Naive B cell (primary cell): Measurements from ENCODE around the gene DHRS7. TPM values are rescaled to one million over a fixed set of nuclear protein-coding genes. Genes with fewer than 3 reads are reported as not detected.

Source experiments
- ATAC-seq, 2 donors: fragments of 150-1000 bp; cut with Tn5 transposase; 2 replicates each; pipeline ENCODE4 v1.10.0; 2021; ENCODE audit warnings: low read depth in 2 of 2, mild to moderate bottlenecking in 2 of 2, moderate library complexity in 2 of 2
- DNase-seq: peaks from one replicate; pipeline ENCODE4 v3.0.0; 2022
- H3K27ac Mint-ChIP-seq, 6 donors: one replicate each; pipeline ENCODE4 v1.8.0; 2020 to 2022; ENCODE audit warnings: mild to moderate bottlenecking in 6 of 6, mixed read lengths in 6 of 6, moderate library complexity in 5 of 6, inconsistent platforms in 2 of 6
- H3K27me3 Mint-ChIP-seq, 3 donors: one replicate each; pipeline ENCODE4 v1.8.0; 2021 to 2022; ENCODE audit warnings: mixed read lengths in 3 of 3, mild to moderate bottlenecking in 1 of 3
- H3K36me3 Mint-ChIP-seq, 2 donors: one replicate each; pipeline ENCODE4 v1.8.0; 2020 to 2022; ENCODE audit warnings: mixed read lengths in 2 of 2, inconsistent platforms in 1 of 2, mild to moderate bottlenecking in 1 of 2
- H3K4me1 Mint-ChIP-seq, 3 donors: one replicate each; pipeline ENCODE4 v1.8.0; 2020 to 2022; ENCODE audit warnings: mixed read lengths in 3 of 3, inconsistent platforms in 1 of 3, mild to moderate bottlenecking in 1 of 3, moderate library complexity in 1 of 3
- H3K4me3 Mint-ChIP-seq, 8 donors: one replicate each; pipeline ENCODE4 v1.8.0; 2020 to 2022; ENCODE audit warnings: mild to moderate bottlenecking in 8 of 8, mixed read lengths in 8 of 8, moderate library complexity in 8 of 8, inconsistent platforms in 2 of 8
- H3K9me3 Mint-ChIP-seq, 7 donors: one replicate each; pipeline ENCODE4 v1.8.0; 2020 to 2022; ENCODE audit warnings: mixed read lengths in 7 of 7, mild to moderate bottlenecking in 5 of 7, inconsistent platforms in 2 of 7, moderate library complexity in 1 of 7
- polyA plus RNA-seq, 6 donors: library from polyadenylated mRNA; unstranded; fragments of 300-500 nt; fragmentation: Illumina TruSeq; gene quantifications; one replicate each; pipeline ENCODE4 v1.2.3, GENCODE V29; 2021; ENCODE audit warnings: low read depth in 6 of 6

Gene DHRS7
- polyA plus RNA-seq, 6 donors from 2014 or later: 111 to 186 (median 139) TPM

DNA sequence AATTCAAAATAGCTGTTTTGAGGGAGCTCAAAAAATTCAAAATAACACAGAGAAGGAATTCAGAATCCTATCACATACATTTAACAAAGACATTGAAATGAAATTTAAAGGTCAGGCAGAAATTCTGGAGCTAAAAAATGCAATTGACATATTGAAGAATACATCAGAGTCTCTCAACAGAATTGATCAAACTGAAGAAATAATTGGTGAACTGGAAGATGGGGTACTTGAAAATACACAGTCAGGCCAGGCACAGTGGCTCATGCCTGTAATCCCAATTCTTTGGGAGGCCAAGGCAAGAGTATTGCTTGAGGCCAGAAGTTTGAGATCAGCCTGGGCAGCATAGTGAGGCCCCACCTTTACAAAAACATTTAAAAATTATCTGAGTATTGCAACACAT lies 34.1 kb upstream of the DHRS7 start:
- H3K4me1 Mint-ChIP-seq: no peaks in the 10 kb centered on the region
- ATAC-seq (no peak), DNase-seq (no peak)
- H3K27me3 Mint-ChIP-seq: peaks cover 18 to 35% (median 26%) of the 10 kb centered on the region in 3 donors
- H3K27ac Mint-ChIP-seq: no peak overlapping the region
- H3K9me3 Mint-ChIP-seq: peaks cover 14 to 37% (median 24%) of the 10 kb centered on the region in 7 donors
- no peak overlapping the region for H3K4me3 Mint-ChIP-seq
- peaks cover 17 to 18% of the 10 kb centered on the region in 2 donors for H3K36me3 Mint-ChIP-seq

DNA sequence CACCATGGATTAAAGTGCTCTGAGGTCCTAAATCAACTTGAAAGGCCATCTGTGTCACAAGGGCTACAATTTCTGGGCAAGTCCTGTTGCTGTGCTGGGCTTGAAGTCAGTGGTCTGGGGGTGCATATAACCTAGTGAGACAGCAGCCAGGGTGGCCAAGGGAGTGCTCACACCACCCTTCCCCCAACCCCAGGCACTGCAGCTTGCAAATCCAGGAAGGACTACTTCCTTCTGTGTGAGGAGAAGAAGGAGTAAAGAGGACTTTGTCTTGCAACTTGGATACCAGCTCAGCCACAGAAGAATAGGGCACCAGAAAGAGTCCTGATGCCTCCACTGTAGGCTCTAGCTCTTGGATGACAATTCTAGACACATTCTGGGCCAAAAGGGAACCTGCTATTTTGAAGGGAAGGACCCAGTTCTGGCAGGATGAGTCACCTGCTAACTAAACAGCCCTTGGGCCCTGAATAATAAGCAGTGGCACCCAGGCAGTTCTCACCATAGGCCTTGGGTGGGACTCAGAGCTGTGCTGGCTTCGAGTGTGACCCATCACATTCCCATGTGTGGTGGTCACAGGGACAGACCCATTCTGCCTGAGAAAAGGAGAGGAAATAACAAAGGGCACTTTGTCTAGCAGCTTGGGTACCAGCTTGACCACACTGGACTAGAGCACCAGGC lies 32.6 kb upstream of the DHRS7 start:
- Mint-ChIP-seq H3K36me3 (peaks cover 17 to 18% of the 10 kb centered on the region in 2 donors), H3K4me1 (no peaks in the 10 kb centered on the region), H3K27ac (no peak overlapping the region), H3K27me3 (peaks cover 13 to 35% (median 31%) of the 10 kb centered on the region in 3 donors), H3K4me3 (no peak overlapping the region), H3K9me3 (peaks cover 14 to 37% (median 26%) of the 10 kb centered on the region in 7 donors)
- DNase-seq (no peak), ATAC-seq (no peak)

DNA sequence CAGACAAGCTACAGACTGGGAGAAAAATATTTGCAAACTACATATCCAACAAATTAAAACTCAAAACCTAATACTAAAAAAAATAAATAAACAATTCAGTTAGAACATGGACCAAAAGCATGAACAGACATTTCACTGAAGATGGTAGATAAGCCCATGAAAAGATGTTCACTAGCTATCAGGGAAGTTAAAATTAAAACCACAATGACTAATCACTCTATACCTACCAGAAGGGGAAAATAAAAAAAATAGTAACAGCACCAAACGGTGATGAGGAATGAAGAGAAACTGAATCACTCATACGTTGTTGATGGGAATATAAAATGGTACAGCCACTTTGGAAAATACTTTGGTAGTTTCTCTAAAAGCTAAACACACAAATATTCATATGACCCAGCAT lies 31.1 kb upstream of the DHRS7 start:
- DNase-seq (no peak), ATAC-seq (no peak)
- Mint-ChIP-seq H3K36me3 (peaks cover 17 to 18% of the 10 kb centered on the region in 2 donors), H3K27ac (peak overlapping the region in 1 of 6 donors; percentile 9), H3K27me3 (peaks cover 10 to 31% (median 29%) of the 10 kb centered on the region in 3 donors), H3K4me3 (no peak overlapping the region), H3K9me3 (peaks cover 13 to 31% (median 24%) of the 10 kb centered on the region in 7 donors), H3K4me1 (no peaks in the 10 kb centered on the region)

DNA sequence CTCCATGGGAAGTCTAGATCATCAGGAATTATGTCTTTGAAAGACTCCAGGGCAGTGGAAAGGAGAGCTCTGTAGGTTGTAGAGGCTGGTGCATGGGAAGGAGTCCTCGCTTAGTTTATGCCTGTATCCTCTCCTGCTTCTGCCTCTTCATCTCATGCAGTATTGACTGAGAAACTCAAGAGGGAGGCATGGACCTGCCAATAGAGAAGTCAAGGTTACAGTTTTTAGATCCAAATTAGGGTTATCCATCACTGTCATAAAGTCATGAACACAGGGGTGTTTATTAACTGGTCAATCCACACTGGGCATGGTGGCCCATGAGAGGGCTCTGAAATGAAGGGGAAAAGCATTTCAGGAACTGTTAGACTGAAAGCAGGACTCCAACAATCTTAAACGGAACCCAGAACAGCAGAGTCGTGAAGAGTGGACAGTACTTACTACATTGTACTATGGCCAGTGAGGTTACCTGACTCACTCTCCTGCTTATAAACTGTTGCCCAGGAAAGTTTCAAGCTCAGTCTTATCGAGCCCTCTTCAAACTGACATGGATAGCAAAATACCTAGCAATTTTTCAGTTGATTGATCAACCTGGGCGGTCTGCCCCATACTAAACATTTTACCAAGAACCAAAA lies 30.1 kb upstream of the DHRS7 start:
- peaks cover 17 to 18% of the 10 kb centered on the region in 2 donors for H3K36me3 Mint-ChIP-seq
- H3K4me3 Mint-ChIP-seq: no peak overlapping the region
- H3K4me1 Mint-ChIP-seq: no peaks in the 10 kb centered on the region
- no peak overlapping the region for H3K27ac Mint-ChIP-seq
- peaks cover 8 to 26% (median 23%) of the 10 kb centered on the region in 3 donors for H3K27me3 Mint-ChIP-seq
- peaks cover 12 to 21% (median 19%) of the 10 kb centered on the region in 7 donors for H3K9me3 Mint-ChIP-seq
- ATAC-seq (peak in 1 of 2 donors; percentile 41), DNase-seq (no peak)

DNA sequence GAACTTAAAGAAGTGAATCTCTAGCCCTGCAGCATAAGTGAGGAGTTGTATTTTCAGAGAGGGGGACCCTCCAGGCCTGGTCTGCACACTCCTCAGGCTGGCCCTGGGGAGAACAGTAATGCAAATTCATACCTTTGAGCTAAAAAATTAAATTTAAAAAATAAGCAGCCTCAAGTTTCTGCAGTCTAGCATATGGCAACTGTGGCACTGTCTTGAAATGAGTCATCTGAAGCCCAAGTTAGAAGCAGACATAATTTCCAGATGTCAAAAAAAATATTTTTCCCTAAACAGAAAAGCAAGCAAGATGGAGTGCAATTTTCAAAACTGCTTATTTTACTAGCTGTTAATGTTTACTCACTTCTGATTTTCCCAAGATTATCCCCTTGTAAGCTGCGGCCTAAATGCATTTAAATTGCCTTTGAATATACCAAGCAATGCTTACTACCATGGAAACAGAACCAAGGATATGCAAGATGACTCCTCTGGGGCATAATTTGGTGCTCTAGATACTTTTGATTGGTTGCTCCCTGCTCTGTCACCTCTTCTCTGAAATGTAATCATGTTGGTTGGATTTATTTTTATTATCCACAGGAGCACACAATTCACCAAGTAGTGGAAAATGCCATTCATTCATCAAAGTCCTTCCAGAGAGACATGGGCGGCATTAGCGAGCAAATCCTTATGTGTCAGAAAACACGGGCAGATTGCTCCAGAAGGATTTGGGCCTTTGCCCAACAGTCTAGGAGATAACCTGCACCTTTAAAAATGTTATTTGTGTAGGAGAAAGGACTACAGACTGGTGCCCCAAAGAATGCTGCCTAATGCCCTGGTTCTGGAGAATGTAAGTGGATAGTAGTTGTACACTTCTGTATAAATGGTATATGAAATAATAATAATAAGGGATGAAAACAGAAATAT lies 25.0 kb upstream of the DHRS7 start:
- H3K9me3 Mint-ChIP-seq: peaks cover 0 to 3% (median 0%) of the 10 kb centered on the region in 7 donors
- no peaks in the 10 kb centered on the region for H3K4me1 Mint-ChIP-seq
- no peak for ATAC-seq
- DNase-seq: no peak
- peaks cover 2 to 9% (median 5%) of the 10 kb centered on the region in 3 donors for H3K27me3 Mint-ChIP-seq
- no peaks in the 10 kb centered on the region for H3K36me3 Mint-ChIP-seq
- peak overlapping the region in 1 of 6 donors; percentile 44 for H3K27ac Mint-ChIP-seq
- H3K4me3 Mint-ChIP-seq: peak overlapping the region in 1 of 8 donors; percentile 17

DNA sequence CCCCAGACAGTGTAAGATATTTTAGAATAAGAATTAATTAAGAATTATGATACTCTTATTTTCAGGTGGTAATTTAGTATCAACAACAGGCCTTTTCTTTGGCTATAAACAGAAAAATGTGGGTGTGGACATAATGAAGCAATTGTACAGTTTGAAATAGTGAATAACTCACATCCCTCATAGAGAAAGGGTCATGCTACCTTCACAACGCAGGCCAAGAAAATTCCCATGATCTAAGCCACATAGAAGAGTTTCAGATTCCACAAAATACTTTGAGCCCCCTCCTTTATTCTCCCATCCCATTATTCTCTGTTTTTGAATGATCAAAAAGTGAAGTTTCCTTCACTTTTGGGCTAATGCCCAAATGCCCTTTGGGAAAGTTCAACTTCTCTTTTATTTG lies 23.5 kb upstream of the DHRS7 start:
- DNase-seq (no peak), ATAC-seq (no peak)
- no peak overlapping the region for H3K4me3 Mint-ChIP-seq
- no peaks in the 10 kb centered on the region for H3K36me3 Mint-ChIP-seq
- peaks cover 0 to 3% (median 0%) of the 10 kb centered on the region in 7 donors for H3K9me3 Mint-ChIP-seq
- H3K27ac Mint-ChIP-seq: peak overlapping the region in 1 of 6 donors; percentile 41
- H3K4me1 Mint-ChIP-seq: peaks cover 2 to 8% (median 4%) of the 10 kb centered on the region in 3 donors
- H3K27me3 Mint-ChIP-seq: peaks cover 0 to 9% (median 5%) of the 10 kb centered on the region in 3 donors

DNA sequence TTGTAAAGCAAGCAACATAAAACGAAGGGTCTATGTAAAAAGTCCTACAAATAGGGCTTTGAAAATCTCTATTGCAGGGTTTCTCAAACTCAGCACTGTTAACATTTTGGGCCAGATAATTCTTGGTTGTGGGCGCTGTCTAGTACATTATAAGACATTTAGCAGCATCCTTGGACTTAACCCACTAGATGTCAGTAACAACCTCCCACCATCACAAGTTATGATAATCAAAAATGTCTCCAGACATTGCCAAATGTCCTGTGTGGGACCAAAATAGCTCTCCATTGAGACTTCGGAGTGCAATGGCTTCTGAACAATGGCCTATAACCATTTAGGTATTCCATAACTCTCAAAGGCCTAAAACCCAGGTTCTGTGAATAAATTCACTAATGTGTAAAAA lies 22.9 kb upstream of the DHRS7 start:
- peaks cover 0 to 3% (median 0%) of the 10 kb centered on the region in 7 donors for H3K9me3 Mint-ChIP-seq
- ATAC-seq (no peak), DNase-seq (no peak)
- H3K4me3 Mint-ChIP-seq: peak overlapping the region in 1 of 8 donors; percentile 29
- peaks cover 0 to 7% (median 3%) of the 10 kb centered on the region in 3 donors for H3K27me3 Mint-ChIP-seq
- H3K36me3 Mint-ChIP-seq: no peaks in the 10 kb centered on the region
- H3K27ac Mint-ChIP-seq: no peak overlapping the region
- H3K4me1 Mint-ChIP-seq: peaks cover 7 to 14% (median 10%) of the 10 kb centered on the region in 3 donors

DNA sequence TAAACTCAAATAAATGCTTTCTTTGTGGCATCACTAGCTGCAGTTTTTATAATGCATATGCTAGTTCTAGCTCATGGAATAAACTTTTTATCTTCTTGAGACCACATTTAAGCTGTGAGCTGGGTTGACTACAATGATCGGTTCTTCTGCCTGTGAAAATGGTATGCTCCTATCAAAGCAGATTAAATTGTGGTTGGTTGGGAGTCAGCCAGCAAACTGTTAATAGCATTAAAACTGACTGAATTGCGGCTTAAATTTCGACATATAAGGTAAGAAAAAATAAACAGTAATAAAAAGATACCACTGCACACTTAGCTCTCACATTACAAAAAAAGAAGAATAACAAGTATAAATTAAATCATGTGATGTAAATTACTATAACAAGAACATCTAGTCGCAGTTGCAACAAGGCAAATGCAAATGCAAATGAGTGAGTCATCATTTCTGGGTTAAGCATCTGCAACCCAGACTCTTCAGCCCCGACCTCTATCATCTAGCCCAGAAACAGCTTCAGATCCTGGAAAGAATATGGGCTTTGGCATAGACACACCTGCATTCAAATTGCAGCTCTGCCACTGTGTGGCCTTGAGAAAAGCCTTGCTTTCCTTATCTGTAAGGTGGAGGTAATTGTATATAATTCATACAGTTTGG lies 19.8 kb upstream of the DHRS7 start:
- no peaks in the 10 kb centered on the region for H3K27me3 Mint-ChIP-seq
- peaks cover 0 to 10% (median 4%) of the 10 kb centered on the region in 7 donors for H3K9me3 Mint-ChIP-seq
- ATAC-seq (no peak), DNase-seq (no peak)
- H3K36me3 Mint-ChIP-seq: peaks cover 0 to 8% of the 10 kb centered on the region in 2 donors
- H3K27ac Mint-ChIP-seq: no peak overlapping the region
- H3K4me3 Mint-ChIP-seq: peak overlapping the region in 2 of 8 donors; percentile 41 to 74
- peaks cover 8 to 17% (median 14%) of the 10 kb centered on the region in 3 donors for H3K4me1 Mint-ChIP-seq

DNA sequence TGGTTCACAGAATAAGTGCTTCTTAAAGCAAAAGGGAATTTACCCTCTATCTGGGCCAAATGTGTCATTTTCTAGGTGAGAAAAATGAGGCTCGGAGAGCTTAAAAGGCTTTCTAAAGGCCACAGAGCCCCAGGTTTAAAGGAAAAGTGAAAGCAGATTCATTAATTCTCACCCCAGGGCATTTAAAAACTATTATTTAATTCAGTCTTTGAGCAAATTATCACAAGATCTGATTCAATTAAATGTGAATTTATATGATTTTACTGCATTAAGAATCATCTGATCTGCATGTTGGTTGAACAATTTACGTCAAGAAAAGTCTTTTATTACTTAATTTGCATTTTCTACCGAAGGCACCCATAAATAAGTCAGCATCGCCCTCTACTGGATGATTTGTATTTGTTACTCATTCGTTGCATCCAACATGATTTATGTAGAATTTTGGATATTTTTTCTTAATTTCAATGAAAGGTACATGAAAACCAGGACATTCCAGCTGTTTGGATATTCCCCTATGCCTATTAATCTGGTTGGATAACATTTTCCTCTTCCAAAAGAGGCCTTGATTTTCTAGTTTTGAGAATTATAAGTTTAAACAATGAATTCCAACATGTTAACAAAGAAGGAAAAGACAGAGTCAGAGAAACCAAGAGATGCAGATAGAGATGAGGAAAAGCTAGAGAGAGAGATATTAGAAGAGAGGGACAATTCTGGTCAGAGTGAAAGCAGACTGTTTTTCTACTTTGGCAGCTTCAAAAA lies 19.1 kb upstream of the DHRS7 start:
- DNase-seq: peak; percentile 68
- peaks cover 0 to 17% (median 5%) of the 10 kb centered on the region in 7 donors for H3K9me3 Mint-ChIP-seq
- peak; percentile 68 to 77 for ATAC-seq

DNA sequence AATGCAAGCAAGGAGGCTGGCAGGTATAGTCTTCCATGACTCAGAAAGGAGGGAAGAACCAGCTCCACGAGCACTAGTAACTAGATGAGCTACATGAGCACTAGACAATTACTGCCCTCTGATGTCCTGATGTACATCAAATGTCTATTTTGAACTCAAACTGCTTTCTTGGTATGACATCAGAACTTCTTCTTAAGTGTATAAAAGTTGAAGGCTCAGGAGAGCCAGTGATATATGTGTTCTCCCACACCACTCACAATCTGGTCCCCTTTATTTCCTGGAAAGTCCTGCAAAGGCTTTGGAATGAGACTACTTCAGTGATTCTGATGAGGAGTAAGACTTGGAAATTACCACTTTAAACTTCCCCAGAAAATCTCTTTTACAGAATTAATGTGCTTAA lies 18.5 kb upstream of the DHRS7 start:
- Mint-ChIP-seq H3K27me3 (no peaks in the 10 kb centered on the region), H3K27ac (peak overlapping the region; percentile 77 to 93 (median 84)), H3K9me3 (peaks cover 0 to 19% (median 5%) of the 10 kb centered on the region in 7 donors), H3K4me3 (peak overlapping the region; percentile 74 to 91 (median 84)), H3K4me1 (peaks cover 8 to 17% (median 14%) of the 10 kb centered on the region in 3 donors), H3K36me3 (peaks cover 0 to 8% of the 10 kb centered on the region in 2 donors)
- peak; percentile 23 to 45 for ATAC-seq
- peak; percentile 6 for DNase-seq

More for the DNA sequence above, 19.1 kb upstream of the DHRS7 start:
- peaks cover 0 to 8% of the 10 kb centered on the region in 2 donors for H3K36me3 Mint-ChIP-seq
- no peaks in the 10 kb centered on the region for H3K27me3 Mint-ChIP-seq
- peak overlapping the region; percentile 77 to 93 (median 84) for H3K27ac Mint-ChIP-seq
- H3K4me1 Mint-ChIP-seq: peaks cover 8 to 17% (median 14%) of the 10 kb centered on the region in 3 donors
- H3K4me3 Mint-ChIP-seq: peak overlapping the region; percentile 74 to 91 (median 84)

DNA sequence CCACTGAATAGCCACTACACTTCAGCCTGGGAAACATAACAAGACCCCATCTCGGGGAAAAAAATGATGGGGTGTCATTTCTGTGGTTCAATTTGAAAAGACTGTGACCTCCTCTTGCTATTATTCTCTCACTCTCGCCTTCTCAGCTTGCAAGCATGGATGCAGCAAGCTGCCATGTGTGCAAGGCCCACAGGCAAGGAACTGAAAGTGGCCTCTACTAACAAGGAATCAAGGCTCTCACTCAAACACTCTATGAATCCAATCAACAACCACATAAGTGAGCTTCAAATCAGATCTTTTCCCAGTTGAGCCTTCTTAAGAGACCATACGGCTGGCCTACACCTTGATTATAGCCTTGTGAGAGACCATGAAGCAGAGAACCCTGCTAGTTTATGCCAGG lies 17.9 kb upstream of the DHRS7 start:
- DNase-seq (no peak), ATAC-seq (peak; percentile 34 to 35)
- Mint-ChIP-seq H3K9me3 (peaks cover 0 to 19% (median 5%) of the 10 kb centered on the region in 7 donors), H3K27me3 (no peaks in the 10 kb centered on the region), H3K4me3 (peak overlapping the region in 6 of 8 donors; percentile 74 to 91 (median 86)), H3K36me3 (peaks cover 0 to 8% of the 10 kb centered on the region in 2 donors), H3K27ac (peak overlapping the region; percentile 48 to 93 (median 77)), H3K4me1 (peaks cover 8 to 17% (median 14%) of the 10 kb centered on the region in 3 donors)

DNA sequence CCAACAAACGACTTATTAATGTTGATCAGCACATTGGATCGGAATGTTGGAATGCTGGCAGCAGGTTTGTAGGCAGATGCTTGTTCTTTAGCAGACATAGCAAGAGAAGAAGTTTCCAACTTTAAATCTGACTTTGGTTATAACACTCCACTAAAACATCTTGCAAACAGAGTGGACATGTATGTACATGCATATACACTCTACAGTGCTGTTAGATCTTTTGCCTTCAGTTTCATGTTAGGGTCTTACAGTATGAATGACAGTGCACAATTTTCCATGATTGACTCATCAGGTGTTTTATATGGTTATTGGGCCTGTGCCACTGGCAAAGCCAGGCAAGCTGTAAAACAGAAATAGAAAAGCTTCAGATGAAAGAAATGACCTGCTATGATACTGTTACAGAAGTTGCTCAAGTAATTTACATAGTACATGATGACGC lies 14.3 kb upstream of the DHRS7 start:
- no peak for DNase-seq
- Mint-ChIP-seq H3K27ac (no peak overlapping the region), H3K9me3 (peaks cover 0 to 19% (median 5%) of the 10 kb centered on the region in 7 donors), H3K4me1 (peaks cover 15 to 19% (median 16%) of the 10 kb centered on the region in 3 donors), H3K36me3 (peaks cover 0 to 8% of the 10 kb centered on the region in 2 donors), H3K27me3 (peaks cover 4 to 10% (median 7%) of the 10 kb centered on the region in 3 donors), H3K4me3 (no peak overlapping the region)
- ATAC-seq: no peak
